Endodermal cell (in vitro differentiated cells): ENCODE results near the gene TLE4. TPM values are rescaled to one million over a fixed set of nuclear protein-coding genes. Genes with fewer than 3 reads are reported as not detected.
"Not testable (repeated sequence)": the region's sequence is repeated elsewhere in the genome, so short reads cannot be mapped to it uniquely, and the experiment has no call there.

Experiments used
- DNase-seq: peaks from one replicate; pipeline ENCODE4 v3.0.0-alpha.2; 2017
- H3K27ac ChIP-seq: 2 replicates; pipeline ENCODE4 v1.5.1; 2013; ENCODE audit warnings: mild to moderate bottlenecking, low read depth, low read length, moderate library complexity
- H3K27me3 ChIP-seq: 2 replicates; pipeline ENCODE4 v1.6.1; 2013; ENCODE audit warnings: mild to moderate bottlenecking, low read length, moderate library complexity; ENCODE audit not compliant: insufficient read depth, control insufficient read depth, poor library complexity, severe bottlenecking
- H3K36me3 ChIP-seq: 2 replicates; pipeline ENCODE4 v1.7.0; 2013; ENCODE audit warnings: mild to moderate bottlenecking, low read length, moderate library complexity; ENCODE audit not compliant: control insufficient read depth, insufficient read depth
- H3K4me1 ChIP-seq: one replicate; pipeline ENCODE4 v1.7.0; 2013; ENCODE audit warnings: low read length; ENCODE audit not compliant: control insufficient read depth, insufficient read depth
- H3K4me3 ChIP-seq: 2 replicates; pipeline ENCODE4 v1.5.1; 2013; ENCODE audit warnings: mild to moderate bottlenecking, low read length, moderate library complexity
- H3K9ac ChIP-seq: 2 replicates; pipeline ENCODE4 v1.6.1; 2013; ENCODE audit warnings: mild to moderate bottlenecking, low read length, moderate library complexity; ENCODE audit not compliant: poor library complexity, severe bottlenecking; ENCODE audit errors: extremely low read depth
- H3K9me3 ChIP-seq: 2 replicates; pipeline ENCODE4 v1.6.1; 2013; ENCODE audit warnings: mild to moderate bottlenecking, low read length, moderate library complexity; ENCODE audit not compliant: control insufficient read depth
- H3K27ac Mint-ChIP-seq: 2 replicates; pipeline ENCODE4 v1.8.0; 2020; ENCODE audit warnings: mixed read lengths
- H3K27me3 Mint-ChIP-seq: 2 replicates; pipeline ENCODE4 v1.8.0; 2021; ENCODE audit warnings: mild to moderate bottlenecking, mixed read lengths; ENCODE audit not compliant: insufficient read depth
- H3K36me3 Mint-ChIP-seq: 2 replicates; pipeline ENCODE4 v1.8.0; 2020; ENCODE audit warnings: low read depth, mixed read lengths
- H3K4me1 Mint-ChIP-seq: 2 replicates; pipeline ENCODE4 v1.8.0; 2020; ENCODE audit warnings: mixed read lengths
- H3K4me3 Mint-ChIP-seq: 2 replicates; pipeline ENCODE4 v1.8.0; 2020; ENCODE audit warnings: mild to moderate bottlenecking, moderate library complexity, mixed read lengths
- H3K9me3 Mint-ChIP-seq: 2 replicates; pipeline ENCODE4 v1.8.0; 2020; ENCODE audit warnings: mild to moderate bottlenecking, mixed read lengths
- WGBS, 2 experiments: methylation state at CpG; one replicate each; pipeline versions ENCODE4 v1.1.5 to v1.1.7; 2013; ENCODE audit warnings: missing lambda C conversion rate in 2 of 2, mixed read lengths in 1 of 2; ENCODE audit not compliant: insufficient coverage in 1 of 2, insufficient read length in 1 of 2; 5-methylcytosine and 5-hydroxymethylcytosine counted together
- total RNA-seq, 2 donors: library from RNA; stranded (reverse); fragmentation: NEBNext Ultra II Directional in 1 of 2; extraction: Animal tissue kit (Norgen Biotek cat#: 25700) in 1 of 2; gene quantifications; 2 replicates in 1 of 2; 3 replicates in 1 of 2; pipeline ENCODE4 v1.2.1, GENCODE V29; 2021
- TF ChIP-seq, protein P1 (sequence below): fragments of 200-600 bp; sonication (generic); conservative IDR thresholded peaks from 2 replicates; pipeline ENCODE4 v1.5.0; 2021; ENCODE audit warnings: antibody characterized with exemption, mild to moderate bottlenecking

Gene TLE4
- total RNA-seq, 2 donors from 2014 or later = 16.7 to 25.5 TPM

DNA sequence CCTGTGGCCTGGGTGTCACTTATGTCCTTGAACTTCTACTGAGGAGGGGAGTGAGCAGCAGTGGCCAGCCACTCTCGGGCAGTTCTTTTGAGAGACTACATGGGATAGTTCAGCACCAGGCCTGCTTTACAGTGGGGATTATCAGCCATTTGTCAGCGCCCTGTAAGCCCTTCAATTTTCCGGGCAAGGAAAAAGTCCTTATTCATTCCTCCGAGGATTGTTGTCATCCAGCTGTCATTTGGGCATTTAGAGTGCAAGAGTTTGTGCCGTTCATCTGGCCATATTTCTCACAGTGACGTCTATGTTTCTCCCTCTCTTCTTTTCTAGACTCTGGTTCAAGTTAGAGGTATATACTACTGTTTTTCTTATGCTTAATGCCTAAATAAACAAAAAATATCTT lies 172.8 kb downstream of the TLE4 start:
- no peaks in the 10 kb centered on the region for H3K4me1 ChIP-seq
- H3K9me3 ChIP-seq = no peaks in the 10 kb centered on the region
- H3K4me1 Mint-ChIP-seq = peaks cover 11% of the 10 kb centered on the region

DNA sequence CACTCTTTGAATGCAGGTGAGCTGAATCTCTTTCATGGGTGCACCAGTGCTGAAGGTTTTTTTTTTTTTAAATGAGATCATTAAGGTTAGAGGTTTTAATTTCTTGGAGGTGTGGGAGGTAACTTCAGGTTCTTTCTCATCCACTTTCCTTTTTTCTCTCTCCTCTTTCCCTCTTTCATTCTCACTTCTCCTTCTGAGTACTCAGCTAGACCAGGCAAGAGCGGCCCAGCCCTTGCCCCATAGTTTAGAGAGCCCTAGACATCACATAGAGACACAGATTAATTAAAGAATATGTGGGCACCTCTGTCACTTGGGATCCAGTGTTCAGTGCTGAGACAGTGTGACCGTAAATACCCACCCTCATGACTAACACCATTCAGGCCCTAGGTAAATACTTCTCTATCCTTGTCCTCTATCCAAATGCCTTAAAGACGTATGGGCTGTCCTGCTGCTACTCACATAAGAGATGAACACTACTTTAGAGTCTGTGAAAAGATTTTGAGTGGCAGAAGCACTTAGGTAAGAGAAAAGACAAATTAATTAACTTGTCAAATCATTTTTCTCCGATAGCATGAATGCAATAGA lies 174.1 kb downstream of the TLE4 start:
- peaks cover under 1% of the 10 kb centered on the region for H3K9me3 Mint-ChIP-seq
- H3K4me3 Mint-ChIP-seq = no peak overlapping the region
- Histone ChIP-seq H3K9me3 (no peaks in the 10 kb centered on the region), H3K36me3 (no peaks in the 10 kb centered on the region), H3K4me1 (no peaks in the 10 kb centered on the region), H3K9ac (no peak overlapping the region), H3K4me3 (no peak overlapping the region), H3K27ac (no peak overlapping the region), H3K27me3 (no peaks in the 10 kb centered on the region)
- no peaks in the 10 kb centered on the region for H3K36me3 Mint-ChIP-seq
- TF ChIP-seq, protein P1, sequence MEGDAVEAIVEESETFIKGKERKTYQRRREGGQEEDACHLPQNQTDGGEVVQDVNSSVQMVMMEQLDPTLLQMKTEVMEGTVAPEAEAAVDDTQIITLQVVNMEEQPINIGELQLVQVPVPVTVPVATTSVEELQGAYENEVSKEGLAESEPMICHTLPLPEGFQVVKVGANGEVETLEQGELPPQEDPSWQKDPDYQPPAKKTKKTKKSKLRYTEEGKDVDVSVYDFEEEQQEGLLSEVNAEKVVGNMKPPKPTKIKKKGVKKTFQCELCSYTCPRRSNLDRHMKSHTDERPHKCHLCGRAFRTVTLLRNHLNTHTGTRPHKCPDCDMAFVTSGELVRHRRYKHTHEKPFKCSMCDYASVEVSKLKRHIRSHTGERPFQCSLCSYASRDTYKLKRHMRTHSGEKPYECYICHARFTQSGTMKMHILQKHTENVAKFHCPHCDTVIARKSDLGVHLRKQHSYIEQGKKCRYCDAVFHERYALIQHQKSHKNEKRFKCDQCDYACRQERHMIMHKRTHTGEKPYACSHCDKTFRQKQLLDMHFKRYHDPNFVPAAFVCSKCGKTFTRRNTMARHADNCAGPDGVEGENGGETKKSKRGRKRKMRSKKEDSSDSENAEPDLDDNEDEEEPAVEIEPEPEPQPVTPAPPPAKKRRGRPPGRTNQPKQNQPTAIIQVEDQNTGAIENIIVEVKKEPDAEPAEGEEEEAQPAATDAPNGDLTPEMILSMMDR = no peak
- no peak for DNase-seq
- peaks cover 11% of the 10 kb centered on the region for H3K4me1 Mint-ChIP-seq
- H3K27me3 Mint-ChIP-seq = no peaks in the 10 kb centered on the region
- WGBS, 2 experiments = 89 to 100% methylated on average over 2 to 4 of the region's 4 CpGs
- H3K27ac Mint-ChIP-seq = no peak overlapping the region

More for the DNA sequence above, 172.8 kb downstream of the TLE4 start:
- TF ChIP-seq, protein P1 = no peak
- Mint-ChIP-seq H3K4me3 (no peak overlapping the region), H3K27me3 (no peaks in the 10 kb centered on the region), H3K27ac (no peak overlapping the region), H3K36me3 (no peaks in the 10 kb centered on the region), H3K9me3 (no peaks in the 10 kb centered on the region)
- Histone ChIP-seq H3K27ac (no peak overlapping the region), H3K9ac (no peak overlapping the region), H3K36me3 (no peaks in the 10 kb centered on the region), H3K27me3 (no peaks in the 10 kb centered on the region), H3K4me3 (no peak overlapping the region)
- WGBS, 2 experiments = 91 to 94% methylated on average over 4 to 6 of the region's 6 CpGs
- no peak for DNase-seq

DNA sequence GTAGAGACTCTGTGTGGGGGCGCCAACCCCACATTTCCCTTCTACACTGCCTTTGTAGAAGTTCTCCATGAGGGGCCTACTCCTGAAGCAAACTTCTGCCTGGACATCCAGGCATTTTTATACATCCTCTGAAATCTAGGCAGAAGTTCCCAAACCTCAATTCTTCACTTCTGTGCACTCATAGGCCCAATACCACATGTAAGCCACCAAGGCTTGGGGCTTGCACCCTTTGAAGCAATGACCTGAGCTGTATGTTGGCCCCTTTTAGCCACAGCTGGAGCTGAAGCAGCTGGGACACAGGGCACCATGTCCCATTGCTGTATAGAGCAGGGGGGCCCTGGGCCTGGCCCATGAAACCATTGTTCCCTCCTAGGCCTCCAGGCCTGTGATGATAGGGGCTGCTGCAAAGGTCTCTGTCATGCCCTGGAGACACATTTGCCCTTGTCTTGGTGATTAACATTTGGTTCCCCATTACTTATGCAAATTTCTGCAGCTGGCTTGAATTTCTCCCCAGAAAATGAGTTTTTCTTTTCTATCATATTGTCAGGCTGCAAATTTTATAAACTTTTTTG lies 180.2 kb downstream of the TLE4 start:
- not testable (repeated sequence) for H3K27me3 ChIP-seq, H3K4me3 Mint-ChIP-seq, H3K4me3 ChIP-seq, DNase-seq, H3K27ac ChIP-seq, H3K36me3 Mint-ChIP-seq, H3K4me1 Mint-ChIP-seq, H3K27me3 Mint-ChIP-seq, H3K27ac Mint-ChIP-seq, H3K4me1 ChIP-seq, H3K36me3 ChIP-seq, H3K9ac ChIP-seq
- peaks cover 23% of the 10 kb centered on the region for H3K9me3 ChIP-seq
- H3K9me3 Mint-ChIP-seq = peaks cover 31% of the 10 kb centered on the region
- WGBS, 2 experiments = 85 to 100% methylated on average over 1 of the region's 1 CpG
